Measurements from ENCODE around the gene TSPAN15.

GRCh38 chr10:69446229-69446628 lies 5.0 kb upstream of the TSPAN15 start:
- no peak for TF ChIP-seq CTCF (IDR thresholded peaks at IDR 0.05; ENCODE audit: insufficient read depth, low read length, poor library complexity, severe bottlenecking)
- no peak for TF ChIP-seq EZH2phosphoT487 (conservative IDR thresholded peaks at IDR 0.05; ENCODE audit: low read length)

Data from SU-DHL-6 (cell line).